H9 (cell line): ENCODE measurements around the gene DUSP6. TPM values are rescaled to one million over a fixed set of nuclear protein-coding genes. Genes with fewer than 3 reads are reported as not detected.

Experiments used
- DNase-seq: peaks from one replicate; pipeline ENCODE4 v3.0.0-alpha.2; 2017
- H2AFZ ChIP-seq: one replicate; pipeline ENCODE4 v1.6.1; 2013; ENCODE audit warnings: mild to moderate bottlenecking, low read length, control low read depth, moderate library complexity
- H2AK5ac ChIP-seq: 2 replicates; pipeline ENCODE4 v1.6.1; 2013; ENCODE audit warnings: low read length, control low read depth, mixed read lengths; ENCODE audit not compliant: insufficient read length
- H2BK120ac ChIP-seq: one replicate; pipeline ENCODE4 v1.6.1; 2013; ENCODE audit warnings: low read depth, mild to moderate bottlenecking, low read length, control low read depth, inconsistent platforms; ENCODE audit not compliant: poor library complexity, severe bottlenecking
- H2BK12ac ChIP-seq: 2 replicates; pipeline ENCODE4 v1.6.1; 2013; ENCODE audit warnings: low read length, control low read depth, mixed read lengths, low read depth; ENCODE audit not compliant: insufficient read length
- H2BK15ac ChIP-seq: 2 replicates; pipeline ENCODE4 v1.6.1; 2013; ENCODE audit warnings: low read depth, low read length, control low read depth
- H2BK20ac ChIP-seq: one replicate; pipeline ENCODE4 v1.6.1; 2013; ENCODE audit warnings: low read depth, mild to moderate bottlenecking, low read length, control low read depth, inconsistent platforms; ENCODE audit not compliant: poor library complexity, severe bottlenecking
- H2BK5ac ChIP-seq: 2 replicates; pipeline ENCODE4 v1.6.1; 2013; ENCODE audit warnings: low read length, control low read depth, mixed read lengths; ENCODE audit not compliant: insufficient read length
- H3K14ac ChIP-seq: 2 replicates; pipeline ENCODE4 v1.6.1; 2013; ENCODE audit warnings: low read length, control low read depth; ENCODE audit not compliant: insufficient read depth
- H3K18ac ChIP-seq: 2 replicates; pipeline ENCODE4 v1.6.1; 2013; ENCODE audit warnings: low read depth, mild to moderate bottlenecking, mixed read lengths, low read length, control low read depth; ENCODE audit not compliant: insufficient read length
- H3K23ac ChIP-seq: 2 replicates; pipeline ENCODE4 v1.6.1; 2013; ENCODE audit warnings: low read length, control low read depth, mixed read lengths, low read depth; ENCODE audit not compliant: insufficient read length
- H3K23me2 ChIP-seq: 2 replicates; pipeline ENCODE4 v1.6.1; 2013; ENCODE audit warnings: low read depth, mild to moderate bottlenecking, mixed read lengths, low read length, control low read depth; ENCODE audit not compliant: insufficient read length, poor library complexity, severe bottlenecking
- H3K27ac ChIP-seq: 2 replicates; pipeline ENCODE4 v1.5.1; 2013; ENCODE audit warnings: low read length, control low read depth, mixed read lengths, low read depth; ENCODE audit not compliant: insufficient read length
- H3K27me3 ChIP-seq: 2 replicates; pipeline ENCODE4 v1.6.1; 2013; ENCODE audit warnings: low read length, control low read depth, inconsistent platforms; ENCODE audit not compliant: insufficient read depth
- H3K4ac ChIP-seq: 2 replicates; pipeline ENCODE4 v1.6.1; 2013; ENCODE audit warnings: low read depth, mild to moderate bottlenecking, control low read depth, inconsistent platforms, low read length, moderate library complexity
- H3K4me1 ChIP-seq: 2 replicates; pipeline ENCODE4 v1.6.1; 2013; ENCODE audit warnings: low read length, control low read depth, inconsistent platforms; ENCODE audit not compliant: insufficient read depth
- H3K4me2 ChIP-seq: 2 replicates; pipeline ENCODE4 v1.6.1; 2013; ENCODE audit warnings: low read length, control low read depth, mixed read lengths; ENCODE audit not compliant: insufficient read length, insufficient read depth
- H3K56ac ChIP-seq: 2 replicates; pipeline ENCODE4 v1.6.1; 2013; ENCODE audit warnings: low read depth, mild to moderate bottlenecking, mixed read lengths, low read length, control low read depth; ENCODE audit not compliant: insufficient read length
- H3K79me1 ChIP-seq: 2 replicates; pipeline ENCODE4 v1.6.1; 2013; ENCODE audit warnings: low read depth, mild to moderate bottlenecking, moderate library complexity, low read length, control low read depth, inconsistent platforms; ENCODE audit not compliant: insufficient read depth, poor library complexity, severe bottlenecking
- H3K79me2 ChIP-seq: 2 replicates; pipeline ENCODE4 v1.6.1; 2013; ENCODE audit warnings: low read length, control low read depth, inconsistent platforms; ENCODE audit not compliant: insufficient read depth
- H3K9ac ChIP-seq: 2 replicates; pipeline ENCODE4 v1.6.1; 2013; ENCODE audit warnings: low read length, control low read depth, mixed read lengths; ENCODE audit not compliant: insufficient read length; ENCODE audit errors: extremely low read depth
- H3K9me3 ChIP-seq: one replicate; pipeline ENCODE4 v1.6.1; 2013; ENCODE audit warnings: low read depth, low read length, inconsistent platforms; ENCODE audit not compliant: control insufficient read depth
- H3T11ph ChIP-seq: one replicate; pipeline ENCODE4 v1.6.1; 2013; ENCODE audit warnings: mild to moderate bottlenecking, low read length, control low read depth, inconsistent platforms
- H4K20me1 ChIP-seq: one replicate; pipeline ENCODE4 v1.6.1; 2013; ENCODE audit not compliant: control insufficient read depth, insufficient read length, insufficient read depth
- H4K5ac ChIP-seq: 2 replicates; pipeline ENCODE4 v1.6.1; 2013; ENCODE audit warnings: low read depth, mild to moderate bottlenecking, mixed read lengths, low read length, control low read depth; ENCODE audit not compliant: insufficient read length
- H4K8ac ChIP-seq: replicated peaks from 2 replicates; pipeline ENCODE4 v1.6.1; 2013; ENCODE audit warnings: low read length, control low read depth, mixed read lengths, low read depth; ENCODE audit not compliant: insufficient read length
- H4K91ac ChIP-seq: 2 replicates; pipeline ENCODE4 v1.6.1; 2013; ENCODE audit warnings: low read depth, mild to moderate bottlenecking, moderate library complexity, mixed read lengths, low read length, control low read depth; ENCODE audit not compliant: insufficient read length
- H3K27ac Mint-ChIP-seq, 3 experiments: 2 replicates in 2 of 3; 3 replicates in 1 of 3; pipeline ENCODE4 v1.8.0; 2020 to 2021; ENCODE audit warnings: mixed read lengths in 3 of 3, mild to moderate bottlenecking in 1 of 3, moderate library complexity in 1 of 3
- H3K27me3 Mint-ChIP-seq: 2 replicates; pipeline ENCODE4 v1.8.0; 2021; ENCODE audit warnings: low read depth, mild to moderate bottlenecking, moderate library complexity, mixed read lengths
- H3K36me3 Mint-ChIP-seq, 3 experiments: 2 replicates in 2 of 3; 3 replicates in 1 of 3; pipeline ENCODE4 v1.8.0; 2020 to 2021; ENCODE audit warnings: low read depth in 3 of 3, mixed read lengths in 3 of 3; ENCODE audit not compliant: insufficient read depth in 1 of 3
- H3K4me1 Mint-ChIP-seq, 2 experiments: 2 replicates each; pipeline ENCODE4 v1.8.0; 2020; ENCODE audit warnings: mixed read lengths in 2 of 2
- H3K4me3 Mint-ChIP-seq, 2 experiments: 2 replicates in 1 of 2; 3 replicates in 1 of 2; pipeline ENCODE4 v1.8.0; 2020 to 2021; ENCODE audit warnings: mild to moderate bottlenecking in 2 of 2, mixed read lengths in 2 of 2, moderate library complexity in 1 of 2
- H3K9me3 Mint-ChIP-seq, 2 experiments: 2 replicates in 1 of 2; 3 replicates in 1 of 2; pipeline ENCODE4 v1.8.0; 2020; ENCODE audit warnings: mild to moderate bottlenecking in 2 of 2, mixed read lengths in 2 of 2, moderate library complexity in 1 of 2
- WGBS: extraction: QIAGEN DNeasy Blood & Tissue Kit; methylation state at CpG from one replicate; pipeline ENCODE4 v1.1.7; 2013; ENCODE audit warnings: missing lambda C conversion rate, low lambda C conversion rate, mixed read lengths; ENCODE audit not compliant: insufficient read length; ENCODE audit errors: extremely low coverage; 5-methylcytosine and 5-hydroxymethylcytosine counted together
- total RNA-seq: library from RNA; stranded (reverse); gene quantifications from 2 replicates; pipeline ENCODE4 v1.2.1, GENCODE V29; 2021
- TF ChIP-seq, protein P1 (sequence below): fragments of 200-600 bp; sonication (generic); conservative IDR thresholded peaks from 3 replicates; pipeline ENCODE4 v1.8.0; 2021; ENCODE audit warnings: antibody characterized with exemption, mild to moderate bottlenecking

DUSP6 gene
- total RNA-seq, 1 experiment from 2014 or later: 35.3 TPM

DNA sequence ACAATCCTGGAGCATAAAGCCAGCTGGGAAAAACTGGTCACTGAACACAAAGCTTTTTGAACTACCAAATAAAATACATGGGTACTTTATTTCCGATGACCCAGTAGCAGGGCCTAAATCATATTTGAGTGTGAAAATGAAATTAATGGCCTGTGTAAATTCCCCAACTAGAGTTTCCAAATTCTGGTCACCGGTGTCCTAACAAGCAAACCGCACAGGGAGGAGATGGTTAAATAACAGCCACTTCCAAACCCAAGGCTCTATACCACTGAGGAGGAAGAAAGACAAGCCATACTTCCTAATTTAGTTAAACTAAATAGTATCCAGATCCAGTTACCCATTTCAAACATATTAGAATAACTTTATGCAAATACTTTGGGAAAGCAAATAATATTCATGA lies 40.1 kb upstream of the DUSP6 start:
- H4K91ac ChIP-seq: no peak overlapping the region
- H2BK15ac ChIP-seq: no peak overlapping the region
- no peak overlapping the region for H2AFZ ChIP-seq
- Mint-ChIP-seq H3K36me3 (no peaks in the 10 kb centered on the region), H3K4me3 (no peak overlapping the region), H3K27ac (no peak overlapping the region), H3K4me1 (peaks cover 5 to 7% of the 10 kb centered on the region in 2 experiments), H3K27me3 (no peaks in the 10 kb centered on the region; the same call in 1 of the 2 replicates), H3K9me3 (no peaks in the 10 kb centered on the region)
- no CpG with 5 or more reads among the region's 3 CpGs for WGBS
- no peak overlapping the region for H2AK5ac ChIP-seq
- no peak overlapping the region for H2BK12ac ChIP-seq
- H3K79me1 ChIP-seq: no peaks in the 10 kb centered on the region
- no peaks in the 10 kb centered on the region for H3K79me2 ChIP-seq
- H3K27me3 ChIP-seq: no peaks in the 10 kb centered on the region
- H3K4me2 ChIP-seq: no peak overlapping the region
- no peak overlapping the region for H2BK120ac ChIP-seq
- no peaks in the 10 kb centered on the region for H3K23me2 ChIP-seq
- no peak overlapping the region for H3K27ac ChIP-seq
- no peak overlapping the region for H3K56ac ChIP-seq
- no peak overlapping the region for H4K8ac ChIP-seq
- no peak overlapping the region for H3T11ph ChIP-seq
- no peaks in the 10 kb centered on the region for H3K9me3 ChIP-seq
- H4K5ac ChIP-seq: no peak overlapping the region
- no peak overlapping the region for H2BK5ac ChIP-seq
- no peak overlapping the region for H3K23ac ChIP-seq
- no peak overlapping the region for H2BK20ac ChIP-seq
- H3K4ac ChIP-seq: no peak overlapping the region
- H3K9ac ChIP-seq: no peak overlapping the region
- H3K14ac ChIP-seq: no peak overlapping the region
- H3K4me1 ChIP-seq: no peaks in the 10 kb centered on the region
- no peak overlapping the region for H3K18ac ChIP-seq
- no peaks in the 10 kb centered on the region for H4K20me1 ChIP-seq
- TF ChIP-seq, protein P1, sequence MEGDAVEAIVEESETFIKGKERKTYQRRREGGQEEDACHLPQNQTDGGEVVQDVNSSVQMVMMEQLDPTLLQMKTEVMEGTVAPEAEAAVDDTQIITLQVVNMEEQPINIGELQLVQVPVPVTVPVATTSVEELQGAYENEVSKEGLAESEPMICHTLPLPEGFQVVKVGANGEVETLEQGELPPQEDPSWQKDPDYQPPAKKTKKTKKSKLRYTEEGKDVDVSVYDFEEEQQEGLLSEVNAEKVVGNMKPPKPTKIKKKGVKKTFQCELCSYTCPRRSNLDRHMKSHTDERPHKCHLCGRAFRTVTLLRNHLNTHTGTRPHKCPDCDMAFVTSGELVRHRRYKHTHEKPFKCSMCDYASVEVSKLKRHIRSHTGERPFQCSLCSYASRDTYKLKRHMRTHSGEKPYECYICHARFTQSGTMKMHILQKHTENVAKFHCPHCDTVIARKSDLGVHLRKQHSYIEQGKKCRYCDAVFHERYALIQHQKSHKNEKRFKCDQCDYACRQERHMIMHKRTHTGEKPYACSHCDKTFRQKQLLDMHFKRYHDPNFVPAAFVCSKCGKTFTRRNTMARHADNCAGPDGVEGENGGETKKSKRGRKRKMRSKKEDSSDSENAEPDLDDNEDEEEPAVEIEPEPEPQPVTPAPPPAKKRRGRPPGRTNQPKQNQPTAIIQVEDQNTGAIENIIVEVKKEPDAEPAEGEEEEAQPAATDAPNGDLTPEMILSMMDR: no peak
- no peak for DNase-seq
